GM21529 (cell line): ENCODE measurements around the gene KCNQ1.

Experiments
- ATAC-seq: cut with Tn5 transposase; IDR thresholded peaks from one replicate; pipeline ENCODE4 v1.9.1; 2021; ENCODE audit not compliant: unreplicated experiment

KCNQ1 gene

DNA sequence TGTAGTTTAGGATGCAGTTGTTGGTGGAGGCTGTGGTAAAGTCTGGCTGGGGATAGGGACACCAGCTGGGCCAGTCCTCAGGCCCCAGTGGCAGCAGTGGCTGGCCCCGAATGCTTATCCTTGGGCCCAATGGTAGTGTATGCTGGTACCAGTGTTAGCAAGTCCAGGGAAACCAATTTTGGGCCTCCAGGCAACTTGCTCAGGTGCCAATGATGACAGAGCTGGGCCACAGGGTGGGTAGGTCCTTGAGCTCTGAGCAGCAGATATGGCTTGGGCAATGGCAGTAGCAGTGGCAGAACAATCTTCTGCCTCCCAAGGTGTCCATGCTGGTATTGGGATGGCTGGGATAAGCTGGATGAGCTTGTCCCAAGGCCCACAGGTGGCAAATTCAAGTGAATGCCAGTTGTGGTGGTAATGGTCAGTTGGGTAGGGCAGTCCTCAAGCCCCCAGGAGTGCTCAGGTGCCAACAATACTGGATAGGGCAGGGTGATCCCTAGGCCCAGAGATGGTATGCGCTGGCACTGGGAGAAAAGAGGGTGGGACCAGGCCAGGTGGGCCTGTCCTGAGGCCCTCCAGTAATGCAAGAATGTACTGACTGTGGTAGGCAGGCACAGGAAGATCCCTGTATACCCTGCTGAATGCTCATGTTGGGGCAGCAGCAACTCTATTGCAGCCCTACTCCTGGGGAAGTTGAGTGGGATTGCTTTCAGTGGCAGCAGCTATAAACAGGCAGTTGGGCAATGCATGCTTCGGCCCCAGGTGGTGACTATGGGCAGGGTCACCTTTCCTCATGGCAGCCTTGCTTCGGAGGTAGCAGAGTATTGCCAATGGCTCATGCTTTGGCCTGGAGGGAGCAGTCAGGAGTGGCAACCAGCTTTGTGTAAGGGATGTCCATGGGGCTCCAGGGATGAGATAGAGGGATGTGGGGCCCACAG is 200.3 kb downstream of the KCNQ1 start:
- ATAC-seq, result no peak

GRCh38 chr11:2645779-2646118 is 200.9 kb downstream of the KCNQ1 start:
- ATAC-seq, result no peak

- ATAC-seq, result no peak
Observed at GRCh38 chr11:2647167-2647566, 202.4 kb downstream of the KCNQ1 start.

DNA sequence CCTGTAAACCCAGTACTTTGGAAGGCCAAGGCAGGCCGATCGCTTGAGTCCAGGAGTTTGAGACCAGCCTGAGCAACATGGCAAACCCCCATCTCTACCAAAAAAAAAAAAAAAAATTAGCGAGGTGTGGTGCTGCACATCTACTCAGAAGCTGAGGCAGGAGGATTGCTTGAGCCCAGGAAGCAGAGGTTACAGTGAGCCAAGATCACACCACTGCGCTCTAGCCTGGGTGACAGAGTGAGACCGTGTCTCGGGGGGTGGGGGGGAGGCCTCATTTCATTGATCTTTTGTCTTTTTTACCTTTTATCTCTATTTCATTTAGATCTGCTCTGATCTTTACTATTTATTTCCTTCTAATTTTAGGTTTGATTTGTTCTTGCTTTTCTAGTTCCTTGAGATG is 203.1 kb downstream of the KCNQ1 start:
- no peak for ATAC-seq

DNA sequence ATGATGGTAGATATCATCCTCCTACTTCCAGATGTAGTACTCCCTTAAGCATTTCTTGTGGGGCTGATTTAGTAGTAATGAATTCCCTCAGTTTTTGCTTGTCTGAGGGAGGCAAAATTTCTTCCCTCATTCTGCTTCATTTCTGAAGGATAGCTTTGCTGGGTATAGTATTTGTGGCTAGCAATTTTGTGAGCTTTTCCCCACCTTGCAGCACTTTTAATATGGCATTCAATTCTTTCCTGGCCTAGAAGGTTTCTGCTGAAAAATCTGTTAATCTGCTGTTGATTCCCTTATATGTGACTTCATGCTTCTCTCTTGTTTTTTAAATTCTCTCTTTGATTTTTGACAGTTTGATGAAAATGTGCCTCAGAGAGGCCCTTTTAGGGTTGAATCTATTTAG is 204.6 kb downstream of the KCNQ1 start:
- no peak for ATAC-seq

DNA sequence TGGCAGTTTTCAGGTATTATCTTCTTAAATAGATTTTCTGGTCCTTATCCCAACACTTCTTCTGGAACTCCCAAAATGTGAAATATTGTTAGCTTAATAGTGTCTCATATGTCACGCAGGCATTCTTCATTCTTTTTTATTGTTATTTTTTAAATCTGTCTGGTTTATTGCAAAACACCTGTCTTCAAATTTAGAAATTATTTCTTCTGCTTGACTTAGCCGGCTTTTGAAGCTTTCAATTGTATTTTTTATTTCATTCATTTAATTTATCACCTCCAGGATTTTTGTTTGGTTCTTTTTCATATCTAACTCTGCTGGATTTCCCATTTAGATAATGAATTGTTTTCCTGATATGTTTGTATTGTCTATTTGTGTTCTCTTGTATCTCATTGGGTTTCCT is 205.0 kb downstream of the KCNQ1 start:
- ATAC-seq, result no peak

GRCh38 chr11:2650343-2650867 is 205.6 kb downstream of the KCNQ1 start:
- no peak for ATAC-seq

DNA sequence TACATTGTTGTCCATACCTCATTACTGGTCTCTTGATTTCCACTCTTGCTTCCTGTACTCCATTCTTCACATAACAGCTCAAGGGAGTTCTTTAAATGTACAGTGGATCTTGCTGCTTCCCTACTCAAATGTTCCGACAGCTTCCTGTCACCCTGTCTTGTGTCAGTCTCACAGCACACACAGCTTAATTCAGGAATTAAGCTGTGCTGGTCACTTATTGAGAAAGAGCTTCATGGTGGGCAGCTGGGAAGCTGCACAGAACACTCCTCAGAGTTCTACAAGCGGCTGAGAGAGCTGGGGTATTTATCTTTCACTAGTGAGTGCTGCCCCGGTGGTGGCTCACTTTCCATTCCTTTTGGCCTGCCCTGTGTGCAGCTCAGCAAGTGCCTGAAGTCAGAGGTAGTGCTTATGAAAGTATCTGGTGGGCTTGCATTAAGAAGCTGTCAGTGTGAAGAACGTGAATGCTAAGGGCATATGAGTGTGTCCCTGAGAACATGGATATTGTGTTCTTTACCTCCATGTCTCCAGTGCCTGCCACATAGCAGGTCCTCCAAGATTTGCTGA is 206.3 kb downstream of the KCNQ1 start:
- no peak for ATAC-seq

DNA sequence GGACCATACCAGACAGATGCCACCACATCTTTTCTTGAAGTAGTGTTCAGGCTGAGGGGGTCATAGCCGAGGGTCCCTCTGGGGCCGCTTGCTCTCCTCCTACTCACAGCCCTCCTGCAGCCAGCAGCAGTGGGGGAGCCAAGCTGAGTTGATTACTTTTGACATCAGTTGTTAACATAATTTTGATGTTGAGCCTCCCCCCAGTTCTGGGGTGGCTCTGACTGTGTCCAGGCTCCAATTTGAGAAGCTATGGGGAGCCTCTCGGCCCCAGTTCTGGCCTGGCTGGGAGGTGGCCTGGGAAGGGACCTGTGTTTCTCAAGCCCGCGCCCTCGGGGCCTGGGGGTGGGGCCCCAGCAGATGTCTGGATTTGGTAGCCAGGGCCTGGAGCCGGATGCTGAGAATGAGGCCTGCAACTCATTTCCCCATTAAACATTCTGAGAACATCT is 207.0 kb downstream of the KCNQ1 start:
- no peak for ATAC-seq

GRCh38 chr11:2652333-2653197 is 207.8 kb downstream of the KCNQ1 start:
- no peak for ATAC-seq

- ATAC-seq, result no peak
Observed at GRCh38 chr11:2653198-2653551, 208.4 kb downstream of the KCNQ1 start.

- ATAC-seq, result no peak
Observed at GRCh38 chr11:2653930-2654739, 209.3 kb downstream of the KCNQ1 start.

DNA sequence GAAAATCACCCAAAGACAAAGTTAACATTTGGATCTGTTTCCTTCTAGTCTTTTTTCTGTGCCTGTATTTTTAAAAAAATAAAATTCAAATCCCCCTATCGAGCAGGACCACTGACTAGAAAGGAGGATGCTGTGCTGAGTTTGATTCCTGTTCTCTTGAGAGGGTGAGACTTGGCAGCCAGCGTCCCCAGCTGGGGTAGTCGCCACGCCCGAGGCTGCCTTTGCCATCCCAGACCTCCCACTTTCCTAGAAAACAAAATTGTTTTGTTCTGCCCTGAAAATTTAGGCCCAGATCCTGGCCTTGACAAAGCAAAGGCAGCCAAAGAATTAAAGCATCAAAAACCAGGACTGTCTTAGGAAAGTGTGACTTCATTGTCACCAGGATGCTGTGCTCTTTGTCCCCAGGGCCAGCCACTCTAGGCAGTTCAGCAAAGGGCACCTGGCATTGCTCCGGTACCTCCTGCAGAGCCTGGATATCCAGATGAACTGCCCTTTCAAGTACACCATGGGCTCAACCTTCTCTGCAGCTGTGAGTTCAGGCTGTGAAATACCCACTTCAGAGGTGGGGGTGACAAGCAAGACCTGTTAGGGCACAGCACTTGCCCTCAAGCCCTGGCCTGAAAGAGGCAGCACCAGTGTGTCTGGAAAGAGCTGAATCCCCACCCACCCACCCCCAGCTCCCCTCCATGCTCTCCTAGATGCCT is 210.4 kb downstream of the KCNQ1 start:
- ATAC-seq, result no peak

GRCh38 chr11:2655834-2656622 is 211.2 kb downstream of the KCNQ1 start:
- ATAC-seq, result no peak

DNA sequence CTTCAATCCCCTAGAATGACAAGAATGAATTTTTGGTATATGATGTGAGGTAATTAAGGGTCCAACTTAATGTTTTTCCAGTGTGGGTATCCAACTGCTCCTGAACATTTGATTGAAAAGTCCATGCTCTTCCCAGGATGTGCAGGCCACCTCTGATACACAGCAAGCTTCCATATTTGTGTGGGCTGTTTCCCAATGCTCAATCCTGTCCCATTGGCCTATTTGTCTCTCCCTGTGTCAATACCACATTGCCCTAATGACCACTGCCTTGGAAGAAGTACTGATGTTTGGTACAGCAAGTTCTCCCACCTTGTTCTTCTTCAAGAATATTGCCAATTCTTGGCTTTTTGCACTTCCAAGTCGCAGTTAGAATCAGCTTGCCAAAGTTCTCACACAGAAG is 212.1 kb downstream of the KCNQ1 start:
- no peak for ATAC-seq

- no peak for ATAC-seq
Observed at GRCh38 chr11:2657697-2658284, 213.0 kb downstream of the KCNQ1 start.

- ATAC-seq, result no peak
Observed at GRCh38 chr11:2660357-2660939, 215.6 kb downstream of the KCNQ1 start.

- ATAC-seq, result no peak
Observed at GRCh38 chr11:2661173-2662023, 216.6 kb downstream of the KCNQ1 start.
